HG03469 (cell line): ENCODE measurements around the gene RAPGEF5.

Source experiments
- ATAC-seq: cut with Tn5 transposase; IDR thresholded peaks from one replicate; pipeline ENCODE4 v1.9.1; 2021; ENCODE audit warnings: mild to moderate bottlenecking, moderate library complexity, moderate number of reproducible peaks; ENCODE audit not compliant: unreplicated experiment

Gene RAPGEF5

GRCh38 chr7:22356701-22357310 is at the start of gene RAPGEF5:
RAPGEF5 (minus strand) TSS chr7:22357154; CDS start chr7:22357060, 94 bp downstream.
- no peak for ATAC-seq

GRCh38 chr7:22406715-22407114 is 49.8 kb upstream of the RAPGEF5 start:
- no peak for ATAC-seq

GRCh38 chr7:22404421-22405023 is 47.6 kb upstream of the RAPGEF5 start:
- ATAC-seq = no peak

- no peak for ATAC-seq
These were observed 46.4 kb upstream of the RAPGEF5 start for GRCh38 chr7:22403344-22403743.

GRCh38 chr7:22402250-22402649 is 45.3 kb upstream of the RAPGEF5 start:
- ATAC-seq = no peak

GRCh38 chr7:22400936-22401553 is 44.1 kb upstream of the RAPGEF5 start:
- no peak for ATAC-seq

- no peak for ATAC-seq
These were observed 43.3 kb upstream of the RAPGEF5 start for GRCh38 chr7:22400150-22400814.

- no peak for ATAC-seq
These were observed 42.6 kb upstream of the RAPGEF5 start for GRCh38 chr7:22399546-22399945.

GRCh38 chr7:22399091-22399490 is 42.1 kb upstream of the RAPGEF5 start:
- no peak for ATAC-seq

GRCh38 chr7:22397981-22398380 is 41.0 kb upstream of the RAPGEF5 start:
- no peak for ATAC-seq

GRCh38 chr7:22395222-22395621 is 38.3 kb upstream of the RAPGEF5 start:
- ATAC-seq = no peak

- ATAC-seq = no peak
These were observed 37.8 kb upstream of the RAPGEF5 start for GRCh38 chr7:22394739-22395138.

GRCh38 chr7:22393913-22394729 is 37.2 kb upstream of the RAPGEF5 start:
- ATAC-seq = no peak

GRCh38 chr7:22390516-22390915 is 33.6 kb upstream of the RAPGEF5 start:
- ATAC-seq = no peak

GRCh38 chr7:22389892-22390291 is 32.9 kb upstream of the RAPGEF5 start:
- no peak for ATAC-seq

GRCh38 chr7:22387583-22387982 is 30.6 kb upstream of the RAPGEF5 start:
- ATAC-seq = no peak

- ATAC-seq = peak; percentile 53
These were observed 29.9 kb upstream of the RAPGEF5 start for GRCh38 chr7:22386865-22387264.

- peak; percentile 59 for ATAC-seq
These were observed 29.4 kb upstream of the RAPGEF5 start for GRCh38 chr7:22386206-22386858.

GRCh38 chr7:22385326-22385725 is 28.4 kb upstream of the RAPGEF5 start:
- ATAC-seq = no peak

- no peak for ATAC-seq
These were observed 23.4 kb upstream of the RAPGEF5 start for GRCh38 chr7:22380333-22380732.
